ENCODE measurements around the gene NUDT22. TPM values are rescaled to one million over a fixed set of nuclear protein-coding genes. Genes with fewer than 3 reads are reported as not detected.
A peak's percentile ranks its signal among the peaks of the same experiment; 100 is the strongest.

The NUDT22 gene
- total RNA-seq, 4 donors from 2014 or later: 44.5 to 66.1 (median 54.4) TPM

DNA sequence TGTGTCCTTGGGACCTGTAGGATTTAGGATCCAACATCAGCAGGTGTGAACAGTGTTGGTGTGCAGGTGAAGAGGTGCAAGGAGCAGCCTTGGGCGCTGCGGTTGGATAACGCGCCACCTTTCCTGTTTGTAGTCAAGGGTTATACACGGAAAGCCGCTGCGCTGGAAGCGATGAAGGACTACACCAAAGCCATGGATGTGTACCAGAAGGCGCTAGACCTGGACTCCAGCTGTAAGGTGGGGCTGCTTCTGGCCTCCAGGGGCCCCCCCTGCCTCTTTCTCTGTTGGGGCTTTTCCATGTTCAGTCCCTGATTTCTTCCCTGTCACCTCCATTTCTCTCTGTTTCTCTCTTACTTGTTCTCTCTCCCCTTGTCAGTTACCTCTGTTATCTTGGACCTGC is 23.1 kb upstream of the NUDT22 start:
- Histone ChIP-seq H3K36me3 (peaks cover 70% of the 10 kb centered on the region), H3K9me3 (no peaks in the 10 kb centered on the region), H3K4me1 (peaks cover 29% of the 10 kb centered on the region), H3K27me3 (no peaks in the 10 kb centered on the region), H3K27ac (no peak overlapping the region), H3K4me3 (no peak overlapping the region)
- WGBS: 94% methylated on average over 9 of the region's 9 CpGs
- DNase-seq (ENCODE audit: low spot score in 2 of 2): no peak
- TF ChIP-seq, protein P1, sequence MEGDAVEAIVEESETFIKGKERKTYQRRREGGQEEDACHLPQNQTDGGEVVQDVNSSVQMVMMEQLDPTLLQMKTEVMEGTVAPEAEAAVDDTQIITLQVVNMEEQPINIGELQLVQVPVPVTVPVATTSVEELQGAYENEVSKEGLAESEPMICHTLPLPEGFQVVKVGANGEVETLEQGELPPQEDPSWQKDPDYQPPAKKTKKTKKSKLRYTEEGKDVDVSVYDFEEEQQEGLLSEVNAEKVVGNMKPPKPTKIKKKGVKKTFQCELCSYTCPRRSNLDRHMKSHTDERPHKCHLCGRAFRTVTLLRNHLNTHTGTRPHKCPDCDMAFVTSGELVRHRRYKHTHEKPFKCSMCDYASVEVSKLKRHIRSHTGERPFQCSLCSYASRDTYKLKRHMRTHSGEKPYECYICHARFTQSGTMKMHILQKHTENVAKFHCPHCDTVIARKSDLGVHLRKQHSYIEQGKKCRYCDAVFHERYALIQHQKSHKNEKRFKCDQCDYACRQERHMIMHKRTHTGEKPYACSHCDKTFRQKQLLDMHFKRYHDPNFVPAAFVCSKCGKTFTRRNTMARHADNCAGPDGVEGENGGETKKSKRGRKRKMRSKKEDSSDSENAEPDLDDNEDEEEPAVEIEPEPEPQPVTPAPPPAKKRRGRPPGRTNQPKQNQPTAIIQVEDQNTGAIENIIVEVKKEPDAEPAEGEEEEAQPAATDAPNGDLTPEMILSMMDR (IDR thresholded peaks at IDR 0.05): no peak
- no peak for TF ChIP-seq POLR2A (IDR thresholded peaks at IDR 0.05)
- no peak for TF ChIP-seq POLR2AphosphoS5 (IDR thresholded peaks at IDR 0.05)
- no peak for TF ChIP-seq EP300 (IDR thresholded peaks at IDR 0.05)

DNA sequence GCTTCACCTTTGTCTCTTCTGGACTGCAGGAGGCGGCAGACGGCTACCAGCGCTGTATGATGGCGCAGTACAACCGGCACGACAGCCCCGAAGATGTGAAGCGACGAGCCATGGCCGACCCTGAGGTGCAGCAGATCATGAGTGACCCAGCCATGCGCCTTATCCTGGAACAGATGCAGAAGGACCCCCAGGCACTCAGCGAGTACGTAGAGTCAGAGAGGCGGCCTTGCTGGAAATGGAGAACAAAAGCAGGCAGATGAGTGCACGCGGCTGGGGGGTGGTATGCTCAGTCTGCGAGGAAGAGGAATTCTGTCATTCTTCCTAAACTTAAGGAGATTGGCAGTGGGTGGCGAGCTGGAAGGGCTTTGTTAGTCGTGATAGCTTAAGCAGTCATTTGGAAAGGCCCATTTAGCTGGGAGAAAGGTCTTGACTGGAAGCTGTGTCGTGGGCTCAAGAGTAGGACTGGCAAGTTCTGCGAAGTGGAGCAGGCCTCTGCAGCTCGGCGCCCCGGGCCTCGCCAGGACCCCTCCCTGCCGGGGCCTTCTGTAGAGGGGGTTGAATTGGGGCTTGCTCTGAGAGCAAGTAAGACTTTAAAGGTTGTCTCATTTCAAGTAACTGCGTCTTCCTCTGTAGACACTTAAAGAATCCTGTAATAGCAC is 22.5 kb upstream of the NUDT22 start:
- Histone ChIP-seq H3K4me3 (no peak overlapping the region), H3K4me1 (peaks cover 35% of the 10 kb centered on the region), H3K27ac (no peak overlapping the region), H3K27me3 (no peaks in the 10 kb centered on the region), H3K36me3 (peaks cover 64% of the 10 kb centered on the region), H3K9me3 (no peaks in the 10 kb centered on the region)
- no peak for TF ChIP-seq EP300 (IDR thresholded peaks at IDR 0.05)
- TF ChIP-seq, protein P1 (IDR thresholded peaks at IDR 0.05): no peak
- TF ChIP-seq POLR2AphosphoS5 (IDR thresholded peaks at IDR 0.05): no peak
- TF ChIP-seq POLR2A (IDR thresholded peaks at IDR 0.05): no peak
- no peak for DNase-seq (ENCODE audit: low spot score in 2 of 2)
- 90% methylated on average over 27 of the region's 27 CpGs for WGBS

DNA sequence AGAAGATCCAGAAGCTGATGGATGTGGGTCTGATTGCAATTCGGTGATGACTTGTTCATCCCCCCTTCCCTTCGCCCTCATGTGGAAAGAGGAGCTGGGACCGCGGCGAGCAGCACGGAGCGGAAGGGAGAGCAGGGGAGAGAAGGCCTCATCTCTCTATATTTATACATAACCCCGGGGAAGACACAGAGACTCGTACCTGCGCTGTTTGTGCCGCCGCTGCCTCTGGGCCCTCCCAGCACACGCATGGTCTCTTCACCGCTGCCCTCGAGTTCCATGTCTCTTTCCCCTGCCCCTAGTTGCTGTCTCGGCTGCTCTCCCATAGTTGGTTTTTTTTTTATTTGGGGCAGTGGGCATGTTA is 22.0 kb upstream of the NUDT22 start:
- DNase-seq (ENCODE audit: low spot score in 2 of 2): no peak
- no peaks in the 10 kb centered on the region for H3K9me3 ChIP-seq
- WGBS: 66% methylated on average over 15 of the region's 16 CpGs
- no peaks in the 10 kb centered on the region for H3K27me3 ChIP-seq
- H3K4me3 ChIP-seq: no peak overlapping the region
- no peak overlapping the region for H3K27ac ChIP-seq
- H3K36me3 ChIP-seq: peaks cover 59% of the 10 kb centered on the region
- no peak for TF ChIP-seq POLR2A (IDR thresholded peaks at IDR 0.05)
- peaks cover 36% of the 10 kb centered on the region for H3K4me1 ChIP-seq

DNA sequence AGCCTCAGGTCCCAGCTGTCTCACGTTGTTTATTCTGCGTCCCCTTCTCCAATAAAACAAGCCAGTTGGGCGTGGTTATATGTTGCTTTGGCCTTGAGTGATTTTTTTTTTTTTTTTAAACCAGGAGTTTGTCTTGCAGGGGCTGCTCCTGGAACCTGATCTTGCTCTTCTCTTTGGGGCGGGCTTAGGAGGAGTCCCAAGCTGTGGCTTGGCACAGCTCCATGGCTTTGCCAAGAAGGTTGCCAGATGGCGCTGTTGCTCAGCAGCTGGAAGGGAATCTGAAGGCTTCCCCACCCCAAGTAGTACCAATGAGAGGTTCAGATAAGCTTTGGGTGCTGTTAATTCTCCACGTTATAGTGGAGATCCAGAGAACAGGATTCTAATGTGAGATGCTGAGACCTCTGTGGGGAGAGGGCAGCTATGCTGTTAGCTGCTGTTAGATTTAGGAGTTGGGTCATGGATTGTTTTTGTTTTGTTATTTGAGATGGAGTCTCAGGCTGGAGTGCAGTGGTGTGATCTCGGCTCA is 21.5 kb upstream of the NUDT22 start:
- H3K9me3 ChIP-seq: no peaks in the 10 kb centered on the region
- no peaks in the 10 kb centered on the region for H3K27me3 ChIP-seq
- H3K36me3 ChIP-seq: peaks cover 54% of the 10 kb centered on the region
- DNase-seq (ENCODE audit: low spot score in 2 of 2): peak; percentile 90
- no peak for TF ChIP-seq EP300 (IDR thresholded peaks at IDR 0.05)
- peak in 2 of 3 donors; percentile 40 to 55 for TF ChIP-seq POLR2AphosphoS5 (IDR thresholded peaks at IDR 0.05)
- TF ChIP-seq, protein P1 (IDR thresholded peaks at IDR 0.05): peak; percentile 70 to 72
- peaks cover 36% of the 10 kb centered on the region for H3K4me1 ChIP-seq
- WGBS: 22% methylated on average over 7 of the region's 7 CpGs
- H3K27ac ChIP-seq: no peak overlapping the region
- no peak overlapping the region for H3K4me3 ChIP-seq

DNA sequence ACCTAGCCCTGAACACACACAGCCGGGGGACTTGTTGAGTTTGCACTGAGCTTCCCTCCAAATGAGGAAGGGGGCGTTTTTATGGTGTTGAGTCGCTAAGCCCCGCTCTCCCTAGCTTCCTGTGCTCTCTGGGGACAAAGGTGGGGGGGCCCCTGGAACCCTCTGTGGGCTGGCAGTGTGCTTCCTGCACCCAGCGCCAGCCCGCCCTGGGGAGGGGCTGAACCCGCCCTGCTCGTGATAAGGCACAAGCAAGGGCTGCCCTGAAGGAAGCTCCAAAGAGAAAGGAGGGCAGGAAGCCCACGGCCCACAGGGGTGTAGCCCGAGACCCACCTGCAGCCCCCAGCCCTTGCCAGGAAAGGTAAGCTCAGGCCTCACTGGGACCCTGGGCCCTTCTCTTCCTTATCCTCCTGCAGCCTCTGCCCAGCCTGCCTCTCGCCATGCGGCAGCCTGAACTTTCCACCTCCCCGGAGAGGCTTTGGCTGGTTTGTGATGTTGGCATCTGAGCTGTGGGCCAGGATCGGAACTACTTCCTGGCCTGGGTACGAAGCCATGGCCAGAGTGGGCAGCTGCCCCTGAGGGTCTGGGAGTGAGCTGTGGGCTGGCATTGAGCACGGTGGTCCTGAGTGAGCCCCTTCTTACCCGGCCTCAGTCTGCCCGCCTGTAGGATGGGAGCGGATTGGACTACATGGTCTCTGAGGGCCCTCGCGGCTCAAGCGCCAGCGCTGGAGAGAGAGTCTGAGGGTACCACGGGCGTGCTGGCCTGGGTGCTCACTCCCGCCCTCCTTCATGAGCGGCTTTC is 19.4 kb upstream of the NUDT22 start, which contains the start of gene FERMT3:
FERMT3 (plus strand) TSS at position 265 of the 799 bp plus-strand sequence. CDS start 644 bp downstream, outside the sequence.
- peak within 1 kb of the TSS; percentile 81 for H3K27ac ChIP-seq
- H3K4me3 ChIP-seq: peak within 1 kb of the TSS; percentile 45
- DNase-seq (ENCODE audit: low spot score in 2 of 2): peak in 1 of 2 donors; percentile 74
- 59% methylated on average over 11 of the region's 27 CpGs for WGBS
- no peak for TF ChIP-seq POLR2A (IDR thresholded peaks at IDR 0.05)
- no peak for TF ChIP-seq POLR2AphosphoS5 (IDR thresholded peaks at IDR 0.05)
- H3K4me1 ChIP-seq: peaks cover 36% of the 10 kb centered on the region
- no peaks in the 10 kb centered on the region for H3K9me3 ChIP-seq
- peaks cover 40% of the 10 kb centered on the region for H3K36me3 ChIP-seq
- H3K27me3 ChIP-seq: no peaks in the 10 kb centered on the region
